Endodermal cell (in vitro differentiated cells): Measurements from ENCODE around the gene RBM25. TPM values are rescaled to one million over a fixed set of nuclear protein-coding genes. Genes with fewer than 3 reads are reported as not detected.

Source experiments
- DNase-seq: peaks from one replicate; pipeline ENCODE4 v3.0.0-alpha.2; 2017
- H3K27ac ChIP-seq: 2 replicates; pipeline ENCODE4 v1.5.1; 2013; ENCODE audit warnings: mild to moderate bottlenecking, low read depth, low read length, moderate library complexity
- H3K27me3 ChIP-seq: 2 replicates; pipeline ENCODE4 v1.6.1; 2013; ENCODE audit warnings: mild to moderate bottlenecking, low read length, moderate library complexity; ENCODE audit not compliant: insufficient read depth, control insufficient read depth, poor library complexity, severe bottlenecking
- H3K36me3 ChIP-seq: 2 replicates; pipeline ENCODE4 v1.7.0; 2013; ENCODE audit warnings: mild to moderate bottlenecking, low read length, moderate library complexity; ENCODE audit not compliant: control insufficient read depth, insufficient read depth
- H3K4me1 ChIP-seq: one replicate; pipeline ENCODE4 v1.7.0; 2013; ENCODE audit warnings: low read length; ENCODE audit not compliant: control insufficient read depth, insufficient read depth
- H3K4me3 ChIP-seq: 2 replicates; pipeline ENCODE4 v1.5.1; 2013; ENCODE audit warnings: mild to moderate bottlenecking, low read length, moderate library complexity
- H3K9ac ChIP-seq: 2 replicates; pipeline ENCODE4 v1.6.1; 2013; ENCODE audit warnings: mild to moderate bottlenecking, low read length, moderate library complexity; ENCODE audit not compliant: poor library complexity, severe bottlenecking; ENCODE audit errors: extremely low read depth
- H3K9me3 ChIP-seq: 2 replicates; pipeline ENCODE4 v1.6.1; 2013; ENCODE audit warnings: mild to moderate bottlenecking, low read length, moderate library complexity; ENCODE audit not compliant: control insufficient read depth
- H3K27ac Mint-ChIP-seq: 2 replicates; pipeline ENCODE4 v1.8.0; 2020; ENCODE audit warnings: mixed read lengths
- H3K27me3 Mint-ChIP-seq: 2 replicates; pipeline ENCODE4 v1.8.0; 2021; ENCODE audit warnings: mild to moderate bottlenecking, mixed read lengths; ENCODE audit not compliant: insufficient read depth
- H3K36me3 Mint-ChIP-seq: 2 replicates; pipeline ENCODE4 v1.8.0; 2020; ENCODE audit warnings: low read depth, mixed read lengths
- H3K4me1 Mint-ChIP-seq: 2 replicates; pipeline ENCODE4 v1.8.0; 2020; ENCODE audit warnings: mixed read lengths
- H3K4me3 Mint-ChIP-seq: 2 replicates; pipeline ENCODE4 v1.8.0; 2020; ENCODE audit warnings: mild to moderate bottlenecking, moderate library complexity, mixed read lengths
- H3K9me3 Mint-ChIP-seq: 2 replicates; pipeline ENCODE4 v1.8.0; 2020; ENCODE audit warnings: mild to moderate bottlenecking, mixed read lengths
- WGBS, 2 experiments: methylation state at CpG; one replicate each; pipeline versions ENCODE4 v1.1.5 to v1.1.7; 2013; ENCODE audit warnings: missing lambda C conversion rate in 2 of 2, mixed read lengths in 1 of 2; ENCODE audit not compliant: insufficient coverage in 1 of 2, insufficient read length in 1 of 2; 5-methylcytosine and 5-hydroxymethylcytosine counted together
- total RNA-seq, 2 donors: library from RNA; stranded (reverse); fragmentation: NEBNext Ultra II Directional in 1 of 2; extraction: Animal tissue kit (Norgen Biotek cat#: 25700) in 1 of 2; gene quantifications; 2 replicates in 1 of 2; 3 replicates in 1 of 2; pipeline ENCODE4 v1.2.1, GENCODE V29; 2021
- TF ChIP-seq, protein P1 (sequence below): fragments of 200-600 bp; sonication (generic); conservative IDR thresholded peaks from 2 replicates; pipeline ENCODE4 v1.5.0; 2021; ENCODE audit warnings: antibody characterized with exemption, mild to moderate bottlenecking

The RBM25 gene
- total RNA-seq, 2 donors from 2014 or later: 132 to 164 TPM

DNA sequence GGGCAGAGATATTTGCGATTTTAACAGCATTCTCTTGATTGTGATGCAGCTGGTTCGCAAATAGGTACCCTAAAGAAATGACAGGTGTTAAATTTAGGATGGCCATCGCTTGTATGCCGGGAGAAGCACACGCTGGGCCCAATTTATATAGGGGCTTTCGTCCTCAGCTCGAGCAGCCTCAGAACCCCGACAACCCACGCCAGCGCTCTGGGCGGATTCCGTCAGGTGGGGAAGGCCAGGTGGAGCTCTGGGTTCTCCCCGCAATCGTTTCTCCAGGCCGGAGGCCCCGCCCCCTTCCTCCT, 77.7 kb downstream of the RBM25 start:
- peaks cover 6% of the 10 kb centered on the region for H3K9me3 Mint-ChIP-seq
- peak overlapping the region; percentile 99 for H3K27ac Mint-ChIP-seq
- Histone ChIP-seq H3K36me3 (peaks cover 6% of the 10 kb centered on the region), H3K27me3 (no peaks in the 10 kb centered on the region), H3K27ac (peak overlapping the region; percentile 94), H3K9me3 (peaks cover 8% of the 10 kb centered on the region), H3K9ac (peak overlapping the region; percentile 93), H3K4me3 (peak overlapping the region; percentile 97), H3K4me1 (no peaks in the 10 kb centered on the region)
- DNase-seq: no peak
- H3K4me1 Mint-ChIP-seq: peaks cover 7% of the 10 kb centered on the region
- peak overlapping the region; percentile 83 for H3K4me3 Mint-ChIP-seq
- TF ChIP-seq, protein P1, sequence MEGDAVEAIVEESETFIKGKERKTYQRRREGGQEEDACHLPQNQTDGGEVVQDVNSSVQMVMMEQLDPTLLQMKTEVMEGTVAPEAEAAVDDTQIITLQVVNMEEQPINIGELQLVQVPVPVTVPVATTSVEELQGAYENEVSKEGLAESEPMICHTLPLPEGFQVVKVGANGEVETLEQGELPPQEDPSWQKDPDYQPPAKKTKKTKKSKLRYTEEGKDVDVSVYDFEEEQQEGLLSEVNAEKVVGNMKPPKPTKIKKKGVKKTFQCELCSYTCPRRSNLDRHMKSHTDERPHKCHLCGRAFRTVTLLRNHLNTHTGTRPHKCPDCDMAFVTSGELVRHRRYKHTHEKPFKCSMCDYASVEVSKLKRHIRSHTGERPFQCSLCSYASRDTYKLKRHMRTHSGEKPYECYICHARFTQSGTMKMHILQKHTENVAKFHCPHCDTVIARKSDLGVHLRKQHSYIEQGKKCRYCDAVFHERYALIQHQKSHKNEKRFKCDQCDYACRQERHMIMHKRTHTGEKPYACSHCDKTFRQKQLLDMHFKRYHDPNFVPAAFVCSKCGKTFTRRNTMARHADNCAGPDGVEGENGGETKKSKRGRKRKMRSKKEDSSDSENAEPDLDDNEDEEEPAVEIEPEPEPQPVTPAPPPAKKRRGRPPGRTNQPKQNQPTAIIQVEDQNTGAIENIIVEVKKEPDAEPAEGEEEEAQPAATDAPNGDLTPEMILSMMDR: no peak
- H3K36me3 Mint-ChIP-seq: peaks cover 23% of the 10 kb centered on the region
- 0 to 14% methylated on average over 8 to 16 of the region's 16 CpGs for WGBS, 2 experiments
- H3K27me3 Mint-ChIP-seq: peaks cover 22% of the 10 kb centered on the region

DNA sequence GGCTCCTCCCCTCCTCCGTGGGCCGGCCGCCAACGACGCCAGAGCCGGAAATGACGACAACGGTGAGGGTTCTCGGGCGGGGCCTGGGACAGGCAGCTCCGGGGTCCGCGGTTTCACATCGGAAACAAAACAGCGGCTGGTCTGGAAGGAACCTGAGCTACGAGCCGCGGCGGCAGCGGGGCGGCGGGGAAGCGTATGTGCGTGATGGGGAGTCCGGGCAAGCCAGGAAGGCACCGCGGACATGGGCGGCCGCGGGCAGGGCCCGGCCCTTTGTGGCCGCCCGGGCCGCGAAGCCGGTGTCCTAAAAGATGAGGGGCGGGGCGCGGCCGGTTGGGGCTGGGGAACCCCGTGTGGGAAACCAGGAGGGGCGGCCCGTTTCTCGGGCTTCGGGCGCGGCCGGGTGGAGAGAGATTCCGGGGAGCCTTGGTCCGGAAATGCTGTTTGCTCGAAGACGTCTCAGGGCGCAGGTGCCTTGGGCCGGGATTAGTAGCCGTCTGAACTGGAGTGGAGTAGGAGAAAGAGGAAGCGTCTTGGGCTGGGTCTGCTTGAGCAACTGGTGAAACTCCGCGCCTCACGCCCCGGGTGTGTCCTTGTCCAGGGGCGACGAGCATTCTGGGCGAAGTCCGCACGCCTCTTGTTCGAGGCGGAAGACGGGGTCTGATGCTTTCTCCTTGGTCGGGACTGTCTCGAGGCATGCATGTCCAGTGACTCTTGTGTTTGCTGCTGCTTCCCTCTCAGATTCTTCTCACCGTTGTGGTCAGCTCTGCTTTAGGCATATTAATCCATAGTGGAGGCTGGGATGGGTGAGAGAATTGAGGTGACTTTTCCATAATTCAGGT, 78.3 kb downstream of the RBM25 start, which contains the start of gene PSEN1:
Gene PSEN1, plus strand, starts transcription at position 121 of the 839 bp plus-strand sequence. CDS start 11,513 bp downstream, outside the sequence.
- TF ChIP-seq, protein P1: no peak
- peak within 1 kb of the TSS; percentile 83 for H3K4me3 Mint-ChIP-seq
- peaks cover 7% of the 10 kb centered on the region for H3K4me1 Mint-ChIP-seq
- Histone ChIP-seq H3K4me3 (peak within 1 kb of the TSS; percentile 97), H3K27me3 (no peaks in the 10 kb centered on the region), H3K9me3 (peaks cover 8% of the 10 kb centered on the region), H3K27ac (peak within 1 kb of the TSS; percentile 94), H3K4me1 (no peaks in the 10 kb centered on the region), H3K9ac (peak within 1 kb of the TSS; percentile 93), H3K36me3 (peaks cover 7% of the 10 kb centered on the region)
- WGBS, 2 experiments: 0 to 1% methylated on average over 33 to 71 of the region's 71 CpGs
- peaks cover 6% of the 10 kb centered on the region for H3K9me3 Mint-ChIP-seq
- peaks cover 24% of the 10 kb centered on the region for H3K36me3 Mint-ChIP-seq
- H3K27me3 Mint-ChIP-seq: peaks cover 22% of the 10 kb centered on the region
- peak; percentile 99 for DNase-seq
- peak within 1 kb of the TSS; percentile 99 for H3K27ac Mint-ChIP-seq

DNA sequence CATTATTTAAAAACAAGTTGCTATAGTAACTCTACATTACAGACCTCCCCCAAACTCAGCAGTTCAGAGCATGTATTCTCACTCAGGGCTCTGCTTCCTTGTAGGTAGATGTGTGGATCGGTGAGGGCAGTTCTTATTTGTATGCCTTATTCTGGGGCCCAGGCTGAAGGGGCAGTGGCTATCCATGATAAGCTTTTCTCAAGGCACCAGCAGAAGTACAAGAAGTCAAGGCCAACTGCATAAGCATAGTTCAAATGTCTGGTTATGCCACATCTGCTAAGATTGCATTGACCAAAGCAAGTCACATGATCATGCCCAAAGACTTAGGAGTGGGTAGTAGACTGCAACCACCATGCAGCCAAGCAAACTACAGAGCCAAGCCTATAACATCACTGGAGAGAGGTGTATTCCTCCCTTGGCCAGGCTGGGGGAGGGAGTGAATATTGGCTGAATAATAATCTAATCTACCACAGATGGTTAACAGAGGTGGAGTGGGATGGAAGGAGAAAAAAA, 82.5 kb downstream of the RBM25 start:
- H3K4me1 Mint-ChIP-seq: peaks cover 21% of the 10 kb centered on the region
- H3K27ac Mint-ChIP-seq: no peak overlapping the region
- H3K36me3 ChIP-seq: peaks cover 11% of the 10 kb centered on the region
- no peak for DNase-seq
- H3K27ac ChIP-seq: no peak overlapping the region
- no peaks in the 10 kb centered on the region for H3K27me3 ChIP-seq
- TF ChIP-seq, protein P1: no peak
- peaks cover 2% of the 10 kb centered on the region for H3K9me3 Mint-ChIP-seq
- H3K27me3 Mint-ChIP-seq: no peaks in the 10 kb centered on the region
- WGBS, 2 experiments: 97 to 100% methylated on average over 1 of the region's 1 CpG
- no peak overlapping the region for H3K4me3 Mint-ChIP-seq
- H3K36me3 Mint-ChIP-seq: peaks cover 14% of the 10 kb centered on the region
- no peak overlapping the region for H3K4me3 ChIP-seq
- H3K4me1 ChIP-seq: no peaks in the 10 kb centered on the region
- H3K9me3 ChIP-seq: no peaks in the 10 kb centered on the region
- no peak overlapping the region for H3K9ac ChIP-seq
